Posterior vena cava (tissue), 2 donors: ENCODE data around the gene PDLIM4. TPM values are rescaled to one million over a fixed set of nuclear protein-coding genes. Genes with fewer than 3 reads are reported as not detected.

ENCODE experiments used
- DNase-seq: peaks from one replicate; pipeline ENCODE4 v3.0.0-alpha.2; 2020; ENCODE audit warnings: low spot score
- intact Hi-C, 2 donors: fragments of 100-400 bp; cut with DNase I; formaldehyde crosslinking; loops; one replicate each; pipeline versions ENCODE4 v1.14.1 to v1.14.2; 2022 to 2023
- total RNA-seq, 2 donors: library from RNA; stranded (reverse); fragmentation: NEBNext Ultra II Directional; extraction: Animal tissue kit (Norgen Biotek cat#: 25700); gene quantifications; one replicate each; pipeline ENCODE4 v1.2.1, GENCODE V29; 2021
- donor health status: DM: yes; HTN: yes; CAD: no.
- donor health status: DM: yes; HTN: yes; CAD: no.

PDLIM4 gene
- total RNA-seq, 2 donors from 2014 or later, result 82.5 to 83.2 TPM

GRCh38 chr5:132226516-132227234, 30.8 kb upstream of the PDLIM4 start:
- peak; percentile 84 for DNase-seq
- intact Hi-C loops, result no loop called here

- no peak for DNase-seq
These were observed 30.3 kb upstream of the PDLIM4 start for GRCh38 chr5:132227235-132227484.

GRCh38 chr5:132227485-132228240, 29.8 kb upstream of the PDLIM4 start, which contains the start of gene P4HA2:
Gene P4HA2, minus strand, starts transcription at chr5:132227853. Its CDS starts 9,227 bp downstream, at chr5:132218626.
- peak; percentile 94 for DNase-seq

More at GRCh38 chr5:132227235-132227484, 30.3 kb upstream of the PDLIM4 start:
- intact Hi-C loops, result no loop called here

GRCh38 chr5:132228241-132229035, 29.1 kb upstream of the PDLIM4 start:
- intact Hi-C loops, result no loop called here
- DNase-seq, result peak; percentile 78

More at GRCh38 chr5:132227485-132228240, 29.8 kb upstream of the PDLIM4 start, which contains the start of gene P4HA2:
- intact Hi-C loops, result no loop called here

GRCh38 chr5:132229236-132229635, 28.3 kb upstream of the PDLIM4 start:
- peak; percentile 22 for DNase-seq
- intact Hi-C loops, result no loop called here

GRCh38 chr5:132230871-132231270, 26.6 kb upstream of the PDLIM4 start:
- intact Hi-C loops, result loop anchor here in 1 of 2 donors (1.0 kb wide), 1 partner anchor 15 kb away; no protein-coding TSS in a partner anchor
- peak; percentile 29 for DNase-seq

- intact Hi-C loops, result no loop called here
- peak; percentile 8 for DNase-seq
These were observed 25.0 kb upstream of the PDLIM4 start for GRCh38 chr5:132232465-132232864.

- peak; percentile 6 for DNase-seq
- intact Hi-C loops, result no loop called here
These were observed 24.4 kb upstream of the PDLIM4 start for GRCh38 chr5:132233081-132233480.

- DNase-seq, result peak; percentile 56
- intact Hi-C loops, result no loop called here
These were observed 23.4 kb upstream of the PDLIM4 start for GRCh38 chr5:132233811-132234683.

GRCh38 chr5:132234684-132235062, 22.8 kb upstream of the PDLIM4 start:
- intact Hi-C loops, result loop anchor here in 1 of 2 donors (5.0 kb wide), 1 partner anchor 268 kb away; no protein-coding TSS in a partner anchor
- DNase-seq, result peak; percentile 64

GRCh38 chr5:132235340-132235739, 22.2 kb upstream of the PDLIM4 start:
- no peak for DNase-seq
- intact Hi-C loops, result loop anchor here in 1 of 2 donors (5.0 kb wide), 1 partner anchor 267 kb away; no protein-coding TSS in a partner anchor

- DNase-seq, result peak; percentile 57
- intact Hi-C loops, result loop anchor here in 1 of 2 donors (5.0 kb wide), 1 partner anchor 265 kb away; no protein-coding TSS in a partner anchor
These were observed 20.4 kb upstream of the PDLIM4 start for GRCh38 chr5:132237141-132237540.

- no peak for DNase-seq
- intact Hi-C loops, result loop anchor here in 1 of 2 donors (5.0 kb wide), 1 partner anchor 265 kb away; no protein-coding TSS in a partner anchor
These were observed 19.8 kb upstream of the PDLIM4 start for GRCh38 chr5:132237670-132238069.

GRCh38 chr5:132238169-132238744, 19.2 kb upstream of the PDLIM4 start:
- intact Hi-C loops, result loop anchor here in 1 of 2 donors (5.0 kb wide), 1 partner anchor 264 kb away; no protein-coding TSS in a partner anchor

GRCh38 chr5:132238901-132239500, 18.5 kb upstream of the PDLIM4 start:
- DNase-seq, result peak; percentile 49

More at GRCh38 chr5:132238169-132238744, 19.2 kb upstream of the PDLIM4 start:
- DNase-seq, result peak; percentile 88

GRCh38 chr5:132239776-132240175, 17.7 kb upstream of the PDLIM4 start:
- peak; percentile 23 for DNase-seq
- intact Hi-C loops, result loop anchor here in 1 of 2 donors (5.0 kb wide), 1 partner anchor 263 kb away; no protein-coding TSS in a partner anchor

More at GRCh38 chr5:132238901-132239500, 18.5 kb upstream of the PDLIM4 start:
- intact Hi-C loops, result loop anchor here in 1 of 2 donors (5.0 kb wide), 1 partner anchor 263 kb away; no protein-coding TSS in a partner anchor

- peak; percentile 29 for DNase-seq
- intact Hi-C loops, result no loop called here
These were observed 14.0 kb upstream of the PDLIM4 start for GRCh38 chr5:132243366-132243977.
